ENCODE measurements around the gene CDK1.

The CDK1 gene

DNA sequence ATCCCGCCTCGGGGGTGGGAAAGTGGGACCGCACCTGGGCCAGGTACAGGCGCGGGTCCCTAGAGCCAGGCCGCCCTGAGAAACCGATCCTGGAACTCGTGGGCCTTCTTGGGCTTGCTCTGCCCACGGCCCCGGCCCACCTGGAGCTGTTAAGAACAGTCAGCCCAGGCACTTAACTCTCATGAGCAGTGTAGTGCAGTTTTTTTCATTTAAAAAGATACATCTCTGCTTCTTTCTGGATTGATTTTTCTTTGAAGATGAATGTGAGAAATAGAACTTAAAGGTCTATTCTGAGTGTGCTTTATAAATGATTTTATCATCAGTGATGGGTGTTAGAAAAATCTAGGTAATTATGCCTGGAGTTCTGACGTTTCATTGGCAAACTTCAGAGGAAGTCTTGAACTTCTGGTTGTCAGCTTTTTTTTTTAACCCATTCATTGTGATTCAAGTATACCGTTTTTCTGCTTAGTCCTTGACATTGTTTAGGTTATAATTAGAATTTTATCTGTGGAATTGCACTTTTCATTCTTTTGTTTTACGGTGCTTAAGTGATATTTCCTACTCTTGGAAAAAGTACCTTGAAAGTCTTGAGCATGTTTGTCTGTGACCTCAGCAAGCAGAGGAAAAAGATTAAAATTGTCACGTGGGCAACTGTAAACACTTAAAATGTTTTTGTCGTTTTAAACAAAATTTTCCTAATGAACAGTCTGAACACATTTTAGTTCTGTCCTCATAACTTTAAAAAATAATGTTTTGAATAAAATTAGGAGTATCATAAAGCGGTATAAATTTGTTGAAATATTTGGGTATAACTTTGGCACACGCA lies 906 bp downstream of the CDK1 start:
- peak in 1 of 2 donors; percentile 2 for DNase-seq (ENCODE audit: low read depth in 2 of 2)

DNA sequence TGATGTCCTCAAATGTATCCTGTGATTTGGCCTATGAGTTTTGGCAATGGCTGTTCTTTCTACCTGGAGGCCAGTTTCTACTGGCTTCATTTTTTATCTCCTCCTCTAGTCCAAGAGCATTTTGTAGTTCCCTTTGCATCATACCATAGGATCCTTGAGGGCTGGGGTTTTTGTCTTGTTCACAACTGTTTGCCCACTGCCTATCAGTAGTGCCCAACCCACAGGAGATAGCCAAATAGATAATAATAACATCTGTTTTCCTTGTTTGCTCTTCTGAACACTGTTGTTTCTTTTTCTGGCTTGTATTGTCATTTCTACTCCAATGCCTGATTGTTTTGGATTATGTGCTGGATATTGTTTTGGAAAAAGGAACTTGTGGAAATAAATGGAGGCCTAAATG lies 3.4 kb downstream of the CDK1 start:
- no peak for DNase-seq (ENCODE audit: low read depth in 2 of 2)

DNA sequence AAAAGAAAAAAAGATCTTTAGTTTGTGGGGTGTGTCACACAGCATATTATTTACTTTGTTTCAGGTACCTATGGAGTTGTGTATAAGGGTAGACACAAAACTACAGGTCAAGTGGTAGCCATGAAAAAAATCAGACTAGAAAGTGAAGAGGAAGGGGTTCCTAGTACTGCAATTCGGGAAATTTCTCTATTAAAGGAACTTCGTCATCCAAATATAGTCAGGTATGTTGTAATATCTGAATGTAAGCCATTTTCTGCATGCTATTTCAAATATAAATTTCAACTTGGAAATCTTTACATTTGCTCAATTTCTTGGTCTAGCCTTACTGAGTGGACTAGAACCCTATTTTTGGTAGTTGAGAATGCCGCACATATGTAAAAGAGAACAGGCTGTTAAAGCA lies 6.4 kb downstream of the CDK1 start:
- DNase-seq (ENCODE audit: low read depth in 2 of 2), result no peak

DNA sequence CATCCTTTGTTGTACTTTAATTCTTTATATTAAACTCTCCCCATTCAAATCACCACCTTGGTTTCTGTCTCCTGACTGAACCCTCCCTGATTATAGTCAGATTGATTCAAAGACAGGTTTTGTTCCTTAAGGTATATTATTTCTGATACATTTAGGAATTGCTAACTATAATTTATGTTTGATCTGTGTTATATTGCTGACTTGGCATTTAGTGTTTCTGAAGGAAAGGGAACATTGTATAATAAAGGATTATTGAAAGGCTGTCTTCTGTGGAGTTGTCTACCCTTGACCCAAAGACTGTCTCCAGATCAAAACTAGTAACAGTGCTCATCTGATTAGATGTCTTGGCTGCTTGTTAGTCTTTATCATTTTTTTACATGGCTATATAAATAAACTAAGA lies 10.3 kb downstream of the CDK1 start:
- no peak for DNase-seq (ENCODE audit: low read depth in 2 of 2)

DNA sequence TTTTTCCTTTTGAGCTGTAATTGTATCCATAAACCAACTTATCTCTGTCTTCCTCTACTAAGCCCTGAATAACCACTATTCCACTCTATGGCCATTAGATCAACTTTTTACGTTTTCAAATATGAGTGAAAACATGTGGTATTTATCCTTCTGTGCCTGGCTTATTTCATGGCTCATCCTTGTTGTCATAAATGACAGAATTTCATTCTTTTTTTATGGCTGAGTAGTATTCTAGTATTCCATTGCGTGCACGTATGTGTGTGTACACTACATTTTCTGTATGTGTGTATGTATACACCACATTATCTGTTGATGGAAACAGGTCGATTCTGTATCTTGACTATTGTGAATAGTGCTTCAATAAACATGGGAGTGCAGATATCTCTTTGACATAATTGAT lies 11.1 kb downstream of the CDK1 start:
- DNase-seq (ENCODE audit: low read depth in 2 of 2), result no peak

DNA sequence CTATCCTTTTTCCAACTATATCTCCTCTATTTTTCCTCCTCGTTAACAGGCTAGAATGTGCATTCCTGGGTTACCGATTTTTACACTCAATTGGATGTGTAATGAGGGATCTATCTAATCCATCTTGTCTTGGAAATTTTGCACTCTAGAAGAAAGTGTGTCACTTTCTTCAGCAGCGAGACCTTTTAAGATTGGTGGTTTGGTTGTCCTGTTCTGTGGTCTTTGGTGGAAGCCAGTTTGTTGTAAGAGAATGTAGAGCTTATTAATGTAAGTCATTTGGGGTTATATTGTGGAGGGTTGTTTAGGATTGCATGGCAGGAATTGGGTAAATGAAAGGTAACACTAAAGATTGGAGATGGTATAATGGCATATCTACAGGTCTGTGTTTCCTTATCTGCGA lies 16.7 kb downstream of the CDK1 start:
- no peak for DNase-seq (ENCODE audit: low read depth in 2 of 2)

DNA sequence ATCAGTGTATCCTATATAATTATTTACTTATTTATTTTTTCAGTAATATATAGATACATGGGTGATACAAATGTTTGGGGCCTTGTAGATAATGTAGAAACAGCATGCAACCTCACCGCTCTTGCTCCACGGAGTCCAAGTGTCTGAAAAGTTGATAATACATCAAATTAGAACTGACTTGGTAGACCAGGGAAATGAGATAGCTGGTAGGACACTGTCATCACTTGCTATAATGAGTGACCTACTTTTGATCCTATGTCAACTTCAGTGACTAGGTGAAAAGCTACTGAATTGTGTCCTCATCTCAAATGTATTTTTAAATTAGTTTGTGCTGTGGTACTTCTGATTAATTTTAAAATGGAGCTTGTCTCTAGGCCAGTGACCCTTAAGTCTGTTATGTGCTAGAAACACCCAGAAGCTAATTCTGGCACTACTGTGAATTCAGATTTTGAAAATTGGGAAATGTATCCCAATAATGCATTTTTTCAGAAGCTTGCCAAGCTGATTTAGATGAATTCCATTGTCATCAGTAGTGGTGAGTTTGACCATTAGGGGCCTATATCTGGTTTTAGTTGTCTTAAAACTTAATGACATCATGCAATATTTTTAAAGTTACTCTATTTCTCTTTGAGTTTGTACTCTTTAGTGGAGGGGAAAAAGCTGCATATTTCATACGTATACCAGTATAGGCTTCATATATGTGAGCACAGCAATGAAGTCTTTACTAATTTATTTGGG lies 17.4 kb downstream of the CDK1 start:
- DNase-seq (ENCODE audit: low read depth in 2 of 2), result no peak

DNA sequence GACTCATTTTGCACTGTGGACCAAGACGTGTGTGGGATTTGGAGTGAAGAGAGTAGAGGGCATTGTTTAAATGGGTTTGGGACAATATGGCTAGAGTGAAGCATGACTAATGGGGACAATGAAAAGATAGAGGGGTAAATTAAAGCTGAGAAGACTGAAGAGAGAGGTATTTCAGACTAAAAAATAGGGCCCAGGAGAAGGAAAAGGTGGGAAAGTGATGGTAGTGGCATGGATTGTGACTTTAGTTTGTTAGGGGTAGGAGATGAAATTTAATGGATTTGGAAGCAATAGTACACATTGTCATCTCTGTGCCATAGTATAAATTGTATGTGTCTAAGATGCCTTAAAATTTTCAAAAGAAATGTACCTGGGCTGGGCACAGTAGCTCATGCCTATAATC lies 18.2 kb downstream of the CDK1 start:
- DNase-seq (ENCODE audit: low read depth in 2 of 2), result no peak

DNA sequence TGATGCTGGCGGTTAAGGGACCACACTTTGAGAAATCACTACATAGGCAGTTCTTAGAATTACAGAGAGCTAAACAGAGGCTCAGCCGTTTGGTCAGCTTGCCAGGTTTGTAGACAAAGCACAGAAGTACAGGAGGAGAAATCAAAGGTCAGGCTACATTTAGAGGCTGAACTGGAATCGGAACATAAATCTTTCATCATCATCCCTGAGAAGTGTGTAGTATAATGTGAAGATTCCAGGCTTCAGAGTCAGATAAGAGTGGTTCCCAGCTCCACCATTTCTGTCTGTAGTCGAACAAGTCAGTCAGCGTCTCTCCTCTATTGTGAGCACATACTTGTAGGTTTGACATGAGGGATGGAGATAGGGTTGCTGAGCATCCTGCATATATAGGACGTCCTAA lies 18.9 kb downstream of the CDK1 start:
- DNase-seq (ENCODE audit: low read depth in 2 of 2), result no peak

DNA sequence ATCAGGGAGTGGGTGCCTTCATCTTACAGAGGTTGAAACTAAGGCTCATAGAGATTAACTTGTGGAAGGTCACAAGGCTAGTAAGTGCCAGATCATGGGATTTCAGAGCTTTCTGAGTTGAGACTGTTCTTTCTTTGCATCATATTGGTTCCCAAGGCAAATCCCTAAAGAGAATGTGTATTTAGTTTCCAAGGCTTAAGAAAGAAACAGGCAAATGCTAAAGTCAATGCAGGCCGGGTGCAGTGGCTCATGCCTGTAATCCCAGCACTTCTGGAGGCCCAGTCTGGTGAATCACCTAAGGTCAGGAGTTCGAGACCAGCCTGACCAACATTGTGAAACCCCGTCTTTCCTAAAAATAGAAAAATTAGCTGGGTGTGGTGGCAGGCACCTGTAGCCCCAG lies 19.8 kb downstream of the CDK1 start:
- no peak for DNase-seq (ENCODE audit: low read depth in 2 of 2)

DNA sequence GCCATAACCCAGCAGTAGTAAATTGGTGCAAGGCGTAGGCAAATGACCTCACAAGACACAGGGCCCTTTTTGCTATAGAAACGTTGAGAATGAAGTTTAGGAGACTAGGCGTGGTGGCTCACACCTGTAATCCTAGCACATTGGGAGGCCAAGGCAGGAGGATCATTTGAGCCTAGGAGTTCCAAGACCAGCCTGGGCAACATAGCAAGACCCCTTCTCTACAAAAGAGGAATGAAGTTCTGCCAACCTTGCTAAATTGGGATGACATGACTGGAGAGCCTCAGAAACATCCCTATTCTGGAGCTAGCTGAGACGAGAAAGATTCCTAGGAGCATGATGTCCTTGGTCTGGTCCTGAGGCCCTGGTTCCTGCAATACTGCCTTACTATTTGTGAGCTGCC lies 20.6 kb downstream of the CDK1 start:
- no peak for DNase-seq (ENCODE audit: low read depth in 2 of 2)

DNA sequence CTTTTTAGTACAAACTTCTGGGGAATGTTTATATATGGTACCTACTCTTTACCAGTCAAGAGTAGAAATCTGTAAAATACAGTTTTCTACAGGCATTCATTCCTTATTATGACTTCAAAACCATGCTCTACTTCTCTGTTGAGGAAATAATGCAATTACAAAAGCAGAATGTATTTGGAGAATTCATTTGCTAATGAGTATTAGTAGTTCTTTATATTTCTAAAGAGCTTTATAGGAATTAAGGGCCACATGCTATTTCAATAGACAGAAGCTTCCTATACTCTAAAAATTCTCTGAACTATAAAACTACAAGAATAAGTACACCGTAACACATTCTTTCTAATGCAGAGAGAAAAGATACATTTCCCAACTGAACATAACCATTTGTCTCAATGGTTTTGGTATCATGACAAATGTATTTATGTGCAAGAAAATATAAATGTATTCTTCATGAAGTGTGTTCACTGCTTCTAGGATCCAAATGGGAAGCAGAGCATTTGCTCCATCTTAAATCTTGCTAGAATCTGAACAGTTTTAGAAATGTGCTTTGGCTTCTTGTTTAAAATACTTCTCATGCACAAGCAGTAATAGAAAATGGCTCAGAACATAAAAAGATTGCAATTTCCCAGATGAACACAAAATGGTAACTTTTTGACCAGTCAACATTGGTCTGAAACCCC lies 21.8 kb downstream of the CDK1 start:
- no peak for DNase-seq (ENCODE audit: low read depth in 2 of 2)

DNA sequence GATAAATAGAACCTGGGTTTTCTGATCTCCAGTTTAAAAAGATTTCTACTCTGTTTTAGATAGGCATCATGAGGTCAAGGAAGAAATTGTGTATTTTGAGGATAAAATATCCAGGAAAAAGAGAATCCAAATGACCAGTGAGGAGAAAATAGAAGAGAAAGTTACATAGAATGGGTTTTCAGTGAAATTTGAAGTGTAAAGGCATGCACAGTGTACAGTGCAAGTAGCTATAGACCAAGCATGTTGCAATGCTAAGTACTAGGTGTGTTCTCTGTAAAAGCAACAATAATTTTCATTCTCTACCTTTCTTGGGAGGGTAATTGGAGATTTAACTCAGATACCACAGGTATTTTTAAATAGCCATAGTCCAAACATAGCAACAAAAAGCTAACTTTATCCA lies 22.6 kb downstream of the CDK1 start:
- DNase-seq (ENCODE audit: low read depth in 2 of 2), result no peak

DNA sequence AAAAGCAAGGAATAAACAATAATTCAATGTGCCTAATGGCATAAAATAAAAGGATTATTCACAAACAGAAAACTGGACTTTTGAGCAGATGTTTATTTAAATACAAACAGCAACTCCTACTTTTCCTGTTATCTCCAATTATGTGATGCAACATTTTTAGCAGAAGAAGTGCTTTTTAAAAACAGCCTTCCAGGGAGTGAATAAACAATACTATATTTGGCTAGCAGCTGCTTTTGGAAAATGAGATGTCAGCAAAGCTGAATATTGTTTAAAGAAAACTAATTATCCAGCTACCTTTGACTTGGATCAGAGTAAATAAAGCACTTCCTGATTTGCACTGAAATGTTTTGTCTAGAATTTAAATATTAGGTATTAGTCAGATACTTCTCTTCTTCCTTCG lies 23.2 kb downstream of the CDK1 start:
- no peak for DNase-seq (ENCODE audit: low read depth in 2 of 2)

DNA sequence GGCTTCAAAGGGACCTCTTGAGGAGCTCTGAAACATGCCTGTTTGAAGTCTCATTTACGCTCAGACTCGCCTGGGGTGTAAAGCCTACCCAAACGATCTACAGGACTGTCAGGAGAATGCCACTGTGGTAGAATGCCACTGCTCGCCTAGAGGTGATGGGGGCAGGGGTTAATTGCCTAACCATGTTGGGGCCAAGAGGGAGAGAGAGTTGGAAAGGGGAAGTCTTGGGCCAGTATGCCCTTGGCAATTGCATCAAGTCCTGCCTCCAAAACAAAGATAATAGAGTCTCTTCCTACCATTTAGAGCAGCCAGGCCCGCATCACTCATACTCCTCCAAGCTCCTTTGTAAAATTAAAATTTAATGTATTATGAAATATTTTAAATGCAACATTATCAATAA lies 25.2 kb downstream of the CDK1 start:
- no peak for DNase-seq (ENCODE audit: low read depth in 2 of 2)

DNA sequence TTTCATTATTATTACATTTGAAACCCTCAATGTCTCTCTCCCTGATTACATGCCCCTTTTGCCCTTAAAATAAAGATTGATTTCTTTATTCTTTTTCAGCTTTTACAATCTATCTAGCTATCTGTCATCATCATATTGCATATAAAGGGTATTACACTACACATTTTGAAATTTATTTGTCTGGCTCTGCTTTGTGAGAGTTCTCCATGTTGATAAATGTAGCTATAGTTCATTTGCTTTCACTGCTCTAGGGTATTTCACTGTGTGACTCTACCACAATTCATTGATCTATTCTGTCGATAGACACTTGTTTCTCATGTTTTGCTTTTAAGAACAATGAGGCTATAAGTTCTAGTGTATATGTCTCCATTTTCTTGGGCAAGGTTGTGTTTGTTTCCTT lies 25.6 kb downstream of the CDK1 start:
- no peak for DNase-seq (ENCODE audit: low read depth in 2 of 2)

DNA sequence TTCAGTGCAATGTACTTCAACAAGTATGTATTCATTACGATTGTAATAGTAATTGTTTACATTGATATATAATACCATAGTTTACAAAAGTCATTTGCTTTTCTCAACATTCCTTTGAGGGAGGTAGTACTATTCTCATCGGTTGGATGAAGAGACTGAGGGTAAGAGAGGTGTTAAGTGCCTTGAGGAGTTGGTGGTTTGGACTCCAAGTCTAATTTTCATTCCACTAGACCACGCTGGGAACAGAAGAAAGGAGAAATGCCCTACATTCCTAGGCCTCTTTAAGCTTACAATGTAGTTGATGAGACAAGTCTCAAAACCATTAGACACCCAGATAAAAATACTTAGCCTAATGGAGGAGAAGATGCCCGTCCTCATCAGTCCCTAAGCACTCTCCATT lies 28.6 kb downstream of the CDK1 start:
- no peak for DNase-seq (ENCODE audit: low read depth in 2 of 2)

DNA sequence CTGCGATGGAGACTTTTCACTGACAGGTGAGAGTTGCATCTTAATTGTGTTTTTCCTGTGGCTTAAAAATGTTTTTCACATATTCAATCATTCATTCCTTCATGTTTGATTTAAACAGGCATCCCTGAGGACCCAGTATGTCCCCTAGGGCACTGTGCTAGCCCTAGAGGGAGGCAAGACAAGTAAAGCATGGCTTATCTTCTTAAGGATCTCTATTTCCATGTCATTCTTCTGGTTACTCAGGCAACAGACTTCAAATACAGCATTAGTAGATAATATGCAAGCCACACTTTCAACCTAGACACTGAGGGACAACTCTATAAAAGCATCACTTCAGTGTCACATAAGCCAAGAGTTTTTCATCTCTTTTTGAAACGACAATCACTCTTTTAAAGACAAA lies 29.2 kb downstream of the CDK1 start:
- DNase-seq (ENCODE audit: low read depth in 2 of 2), result no peak

DNA sequence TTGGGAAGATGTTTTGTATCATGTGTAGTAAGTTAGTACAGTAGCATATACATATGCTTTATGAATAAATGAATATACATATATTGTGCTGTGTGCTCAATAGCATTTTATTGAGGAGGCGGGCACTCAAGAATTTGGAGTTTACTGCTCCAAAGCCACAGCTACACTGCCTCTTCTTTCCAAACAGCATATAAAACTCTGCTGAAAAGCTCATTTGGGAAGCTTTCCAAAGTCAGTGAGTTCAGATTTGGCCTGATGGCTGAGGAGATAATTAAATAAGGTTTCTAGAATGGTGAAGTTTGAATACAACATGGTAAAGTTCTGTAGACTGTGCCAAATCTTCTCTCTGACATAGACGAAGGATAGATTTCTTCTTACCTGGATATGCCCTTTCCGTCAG lies 29.8 kb downstream of the CDK1 start:
- DNase-seq (ENCODE audit: low read depth in 2 of 2), result no peak

DNA sequence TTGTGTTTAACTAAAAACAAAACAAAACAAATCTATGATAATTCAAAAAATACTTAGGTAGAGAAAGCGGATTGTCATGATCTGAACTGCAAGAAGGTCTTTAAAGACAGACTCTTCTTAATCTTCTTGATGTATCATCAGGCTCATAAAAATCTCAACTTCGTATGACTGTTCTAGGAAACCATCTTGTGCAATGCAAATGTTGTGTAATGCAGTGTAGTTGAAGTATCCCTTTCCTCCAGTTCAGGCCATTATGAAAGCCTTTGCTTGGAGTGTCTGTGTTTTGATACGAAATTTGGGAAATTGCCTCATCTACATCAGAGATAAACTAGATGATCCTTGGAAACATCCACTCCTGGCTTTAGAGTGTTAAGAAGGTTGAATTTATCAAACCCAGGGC lies 30.9 kb downstream of the CDK1 start:
- no peak for DNase-seq (ENCODE audit: low read depth in 2 of 2)

DNA sequence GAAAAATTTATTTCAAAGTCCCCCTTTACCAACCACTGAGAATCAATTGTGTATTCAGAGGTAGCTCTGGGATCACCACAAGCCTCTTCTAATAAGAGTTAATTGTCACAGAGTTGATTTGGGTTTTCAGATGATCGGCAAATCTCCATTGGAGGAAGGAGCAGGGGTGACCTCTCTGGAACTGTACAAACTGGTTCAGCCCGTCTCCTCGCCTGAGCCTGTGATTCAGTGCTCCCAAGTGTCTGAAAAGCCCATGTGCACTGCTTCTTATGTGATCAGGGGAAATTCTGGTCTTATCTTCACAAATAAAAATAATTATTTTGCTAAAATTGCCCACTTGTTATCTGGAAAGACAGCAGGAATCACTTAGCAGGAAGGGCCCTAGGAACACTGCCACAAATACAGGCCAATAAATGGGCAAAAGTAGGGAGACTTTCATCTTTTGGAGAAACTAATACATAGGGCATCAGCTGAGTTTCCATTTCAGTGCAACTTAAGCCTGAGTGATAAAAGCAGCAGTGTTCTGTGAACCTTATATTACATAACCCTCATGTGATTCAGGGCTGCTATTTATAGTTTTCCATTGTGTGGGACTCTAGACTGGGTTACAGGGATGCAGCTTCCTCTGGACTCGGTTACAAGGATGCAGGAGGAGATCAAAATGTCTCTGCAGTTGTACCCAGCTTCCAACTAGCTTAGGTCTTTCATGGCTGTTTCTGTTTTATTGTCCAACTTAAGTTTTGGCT lies 32.3 kb downstream of the CDK1 start:
- DNase-seq (ENCODE audit: low read depth in 2 of 2), result no peak

Data from stimulated activated CD8-positive, alpha-beta memory T cell treated with anti-CD3 and anti-CD28 coated beads, Interleukin-15, amount 100 ng/mL, for 48 hours (primary cell).